Caco-2 (cell line): ENCODE data around the gene ADIPOQ. TPM values are rescaled to one million over a fixed set of nuclear protein-coding genes. Genes with fewer than 3 reads are reported as not detected.
"Not testable (repeated sequence)": the region's sequence is repeated elsewhere in the genome, so short reads cannot be mapped to it uniquely, and the experiment has no call there.

ENCODE experiments used
- BruUV-seq: library from RNA; stranded (reverse); fragments of 400-500 nt; replicated peaks from 2 replicates; lab custom pipeline; 2021; lab: Mats Ljungman, UMichigan
- CTCF ChIA-PET: fragments of 300-600 bp; sonication (Branson Sonifier 250); formaldehyde crosslinking; loops from one replicate; lab custom pipeline; 2022; ENCODE audit warnings: antibody characterized with exemption; lab: Charles Lee
- POLR2A ChIA-PET: fragments of 300-600 bp; sonication (Branson Sonifier 250); formaldehyde crosslinking; loops from one replicate; lab custom pipeline; 2022; ENCODE audit warnings: antibody characterized with exemption; lab: Charles Lee
- DNase-seq, 2 experiments: peaks; one replicate each; pipeline versions ENCODE4 v3.0.0 to v3.0.0-alpha.2; 2020 to 2022
- H3K27me3 ChIP-seq: replicated peaks from 2 replicates; pipeline ENCODE4 v1.6.0; 2011; ENCODE audit warnings: low read length; ENCODE audit not compliant: control insufficient read depth, insufficient read depth
- H3K36me3 ChIP-seq: 2 replicates; pipeline ENCODE4 v1.5.1; 2011; ENCODE audit warnings: low read length; ENCODE audit not compliant: control insufficient read depth, insufficient read depth
- H3K4me1 ChIP-seq: fragments of 250-450 bp; sonication (Bioruptor Pico); 2 replicates; pipeline ENCODE4 v1.5.1; 2020; ENCODE audit warnings: mild to moderate bottlenecking
- H3K4me3 ChIP-seq: 2 replicates; pipeline ENCODE4 v1.5.1; 2011; ENCODE audit warnings: low read depth, mild to moderate bottlenecking, control low read depth, low read length
- H3K9me3 ChIP-seq: fragments of 250-450 bp; sonication (Bioruptor Pico); 2 replicates; pipeline ENCODE4 v1.5.1; 2020; ENCODE audit warnings: mild to moderate bottlenecking, moderate library complexity
- H3K27ac Mint-ChIP-seq: one replicate; pipeline ENCODE4 v1.8.0; 2022; ENCODE audit warnings: mixed read lengths; ENCODE audit not compliant: unreplicated experiment
- H3K27me3 Mint-ChIP-seq: one replicate; pipeline ENCODE4 v1.8.0; 2022; ENCODE audit warnings: mixed read lengths; ENCODE audit not compliant: insufficient read depth, unreplicated experiment
- H3K36me3 Mint-ChIP-seq: one replicate; pipeline ENCODE4 v1.8.0; 2022; ENCODE audit warnings: mild to moderate bottlenecking, mixed read lengths; ENCODE audit not compliant: insufficient read depth, unreplicated experiment
- H3K4me1 Mint-ChIP-seq: one replicate; pipeline ENCODE4 v1.8.0; 2022; ENCODE audit warnings: low read depth, mixed read lengths; ENCODE audit not compliant: unreplicated experiment
- H3K4me3 Mint-ChIP-seq: one replicate; pipeline ENCODE4 v1.8.0; 2022; ENCODE audit warnings: mild to moderate bottlenecking, moderate library complexity, mixed read lengths; ENCODE audit not compliant: unreplicated experiment
- H3K9me3 Mint-ChIP-seq: one replicate; pipeline ENCODE4 v1.8.0; 2022; ENCODE audit warnings: mixed read lengths; ENCODE audit not compliant: unreplicated experiment
- CTCF ChIP-seq, 2 experiments: fragments of 200-600 bp in 1 of 2; IDR thresholded peaks; 1 replicate in 1 of 2; 2 replicates in 1 of 2; pipeline versions ENCODE4 v1.5.1 to v1.8.0; 2011 to 2022; ENCODE audit warnings: antibody characterized with exemption in 1 of 2, control low read depth in 1 of 2, inconsistent platforms in 1 of 2, low read depth in 1 of 2, low read length in 1 of 2, mild to moderate bottlenecking in 1 of 2, moderate library complexity in 1 of 2; ENCODE audit not compliant: insufficient read depth in 1 of 2, severe bottlenecking in 1 of 2, unreplicated experiment in 1 of 2
- intact Hi-C: fragments of 100-400 bp; cut with micrococcal nuclease; formaldehyde crosslinking; loops from one replicate; pipeline ENCODE4 v1.10.0; 2022; ENCODE audit not compliant: unreplicated experiment
- total RNA-seq: library from RNA; stranded (reverse); gene quantifications from 2 replicates; pipeline ENCODE4 v1.2.3, GENCODE V29; 2022

Gene ADIPOQ
- total RNA-seq, 1 experiment from 2014 or later, result not detected

GRCh38 chr3:186807231-186807630, 35.3 kb upstream of the ADIPOQ start:
- peaks cover 24% of the 10 kb centered on the region for H3K36me3 Mint-ChIP-seq
- TF ChIP-seq CTCF (IDR thresholded peaks at IDR 0.05; ENCODE audit: insufficient read depth in 1 of 2, low read depth in 1 of 2, low read length in 1 of 2, severe bottlenecking in 1 of 2, unreplicated experiment in 1 of 2), result no peak
- intact Hi-C loops, result loop anchor here (2.0 kb wide), 1 partner anchor 16 kb away; no protein-coding TSS in a partner anchor

DNA sequence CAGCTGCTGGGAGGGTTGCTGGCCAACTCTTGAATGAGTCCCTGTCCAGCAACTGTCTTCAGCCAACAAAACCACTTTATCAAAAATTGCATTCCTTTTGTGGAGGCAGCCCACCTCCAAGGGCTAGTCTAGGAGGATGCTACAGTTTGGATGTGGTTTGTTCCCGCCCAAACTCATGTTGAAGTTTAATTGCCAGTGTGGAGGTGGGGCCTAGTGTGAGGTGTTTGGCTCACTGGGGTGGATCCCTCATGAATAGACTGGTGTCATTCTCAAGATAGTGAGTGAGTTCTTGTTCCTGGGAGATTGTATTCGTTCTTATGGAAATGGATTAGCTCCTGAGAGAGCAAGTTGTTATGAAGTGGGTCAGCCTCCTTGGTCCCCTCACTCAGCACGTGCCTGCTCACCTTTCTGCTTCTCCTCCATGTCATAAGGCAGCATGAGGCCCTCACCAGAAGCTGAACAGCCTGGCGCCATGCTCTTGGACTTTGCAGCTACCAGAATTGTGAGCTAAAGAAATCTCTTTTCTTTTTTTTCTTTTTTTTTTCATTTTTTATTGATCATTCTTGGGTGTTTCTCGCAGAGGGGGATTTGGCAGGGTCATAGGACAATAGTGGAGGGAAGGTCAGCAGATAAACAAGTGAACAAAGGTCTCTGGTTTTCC, 32.0 kb upstream of the ADIPOQ start:
- H3K4me3 ChIP-seq, result no peak overlapping the region
- no peaks in the 10 kb centered on the region for H3K4me1 Mint-ChIP-seq
- H3K4me3 Mint-ChIP-seq, result no peak overlapping the region
- DNase-seq, result no peak
- ChIA-PET CTCF (no interaction called here), POLR2A (no interaction called here)
- no peaks in the 10 kb centered on the region for H3K9me3 ChIP-seq
- no peaks in the 10 kb centered on the region for H3K9me3 Mint-ChIP-seq
- peaks cover 8% of the 10 kb centered on the region for H3K36me3 Mint-ChIP-seq
- H3K27ac Mint-ChIP-seq, result no peak overlapping the region
- no peaks in the 10 kb centered on the region for H3K36me3 ChIP-seq
- H3K4me1 ChIP-seq, result no peaks in the 10 kb centered on the region; the same call in 1 of the 2 replicates
- TF ChIP-seq CTCF (IDR thresholded peaks at IDR 0.05; ENCODE audit: insufficient read depth in 1 of 2, low read depth in 1 of 2, low read length in 1 of 2, severe bottlenecking in 1 of 2, unreplicated experiment in 1 of 2), result no peak
- no peaks in the 10 kb centered on the region for H3K27me3 Mint-ChIP-seq
- intact Hi-C loops, result no loop called here
- H3K27me3 ChIP-seq, result no peaks in the 10 kb centered on the region
- BruUV-seq, result no TSS peak

More at GRCh38 chr3:186807231-186807630, 35.3 kb upstream of the ADIPOQ start:
- Histone ChIP-seq H3K27me3 (no peaks in the 10 kb centered on the region), H3K4me1 (no peaks in the 10 kb centered on the region), H3K36me3 (no peaks in the 10 kb centered on the region), H3K4me3 (peak overlapping the region; percentile 73), H3K9me3 (no peaks in the 10 kb centered on the region)
- Mint-ChIP-seq H3K9me3 (no peaks in the 10 kb centered on the region), H3K27ac (peak overlapping the region; percentile 84), H3K4me1 (no peaks in the 10 kb centered on the region), H3K27me3 (no peaks in the 10 kb centered on the region), H3K4me3 (peak overlapping the region; percentile 74)
- CTCF ChIA-PET, result interaction anchor here (0.6 to 0.7 kb wide), 2 partner anchors 193 to 930 kb away, joined by 4 read pairs; no protein-coding TSS in a partner anchor
- POLR2A ChIA-PET, result no interaction called here
- no peak for DNase-seq
- BruUV-seq, result no TSS peak

- BruUV-seq, H3K36me3 Mint-ChIP-seq, intact Hi-C loops, H3K4me1 ChIP-seq, H3K27me3 ChIP-seq, POLR2A ChIA-PET, H3K9me3 ChIP-seq, CTCF ChIA-PET, H3K36me3 ChIP-seq, H3K4me1 Mint-ChIP-seq, DNase-seq, H3K27me3 Mint-ChIP-seq, H3K4me3 ChIP-seq, H3K27ac Mint-ChIP-seq, H3K4me3 Mint-ChIP-seq, H3K9me3 Mint-ChIP-seq: not testable (repeated sequence)
These were observed 31.2 kb upstream of the ADIPOQ start for GRCh38 chr3:186811313-186811712.
